ENCODE results near the gene HAS3.

Gene HAS3

GRCh38 chr16:69095193-69095592 lies 10.3 kb upstream of the HAS3 start (continued):
- TF ChIP-seq ZNF521 (tag by site-specific recombination; IDR thresholded peaks at IDR 0.05): no peak
- no peak for TF ChIP-seq ZNF704 (tag by site-specific recombination; IDR thresholded peaks at IDR 0.05)
- no peak for TF ChIP-seq SCRT1 (tag by site-specific recombination; IDR thresholded peaks at IDR 0.05; ENCODE audit: borderline replicate concordance)
- no peak for TF ChIP-seq ZNF692 (tag by site-specific recombination; IDR thresholded peaks at IDR 0.05)
- TF ChIP-seq ZNF354C (tag by site-specific recombination; IDR thresholded peaks at IDR 0.05; ENCODE audit: borderline replicate concordance, low read depth): no peak
- TF ChIP-seq AEBP2 (tag by site-specific recombination; IDR thresholded peaks at IDR 0.05; ENCODE audit: borderline replicate concordance): no peak
- TF ChIP-seq ZNF580 (tag by site-specific recombination; IDR thresholded peaks at IDR 0.05): no peak
- no peak for TF ChIP-seq PRDM4 (tag by site-specific recombination; IDR thresholded peaks at IDR 0.05)

GRCh38 chr16:69100071-69100691 lies 5.3 kb upstream of the HAS3 start:
- CTCF ChIA-PET: interaction anchor here (0.5 to 2.9 kb wide), 4 partner anchors 10 to 50 kb away, joined by 3 to 10 read pairs (median 4); no protein-coding TSS in a partner anchor
- Histone ChIP-seq H3K36me3 (ENCODE audit: control insufficient read depth in 2 of 2, insufficient read depth in 1 of 2, low read length in 2 of 2) (no peaks in the 10 kb centered on the region), H3K4me1 (ENCODE audit: control insufficient read depth, insufficient read depth, low read length) (no peaks in the 10 kb centered on the region), H3K27ac (ENCODE audit: extremely low read depth, low read depth, low read length) (no peak overlapping the region), H3K4me3 (ENCODE audit: low read depth, low read length) (no peak overlapping the region), H3K9me3 (ENCODE audit: control insufficient read depth, insufficient read depth, low read depth, low read length) (no peaks in the 10 kb centered on the region)
- POLR2A ChIA-PET: no interaction called here
- peak; percentile 26; the same call in 1 of the 2 replicates for TF ChIP-seq ZBTB6 (tag by site-specific recombination; IDR thresholded peaks at IDR 0.05)
- TF ChIP-seq EGR2 (tag by site-specific recombination; IDR thresholded peaks at IDR 0.05; ENCODE audit: low read depth): 0 out of 2 replicates have a peak, but pooled peaks have one; percentile 11
- TF ChIP-seq ZNF518A (tag by site-specific recombination; conservative IDR thresholded peaks at IDR 0.05; ENCODE audit: low read depth): no peak
